ENCODE results near the gene GAA.

The GAA gene

GRCh38 chr17:80122926-80123505 lies 21.6 kb downstream of the GAA start:
- no peaks in the 10 kb centered on the region for H3K4me1 Mint-ChIP-seq (ENCODE audit: low read depth in 2 of 2)
- H3K36me3 Mint-ChIP-seq (ENCODE audit: insufficient read depth) = no peaks in the 10 kb centered on the region

GRCh38 chr17:80123791-80124190 lies 22.4 kb downstream of the GAA start:
- Mint-ChIP-seq H3K27ac (no peak overlapping the region), H3K4me3 (no peak overlapping the region), H3K9me3 (no peaks in the 10 kb centered on the region), H3K27me3 (peaks cover 20 to 27% of the 10 kb centered on the region in 2 donors), H3K4me1 (ENCODE audit: low read depth in 2 of 2) (no peaks in the 10 kb centered on the region), H3K36me3 (ENCODE audit: insufficient read depth) (no peaks in the 10 kb centered on the region)
- no peak for DNase-seq
- ATAC-seq (replicated peaks) = no peak

More at GRCh38 chr17:80122926-80123505, 21.6 kb downstream of the GAA start:
- no peaks in the 10 kb centered on the region for H3K9me3 Mint-ChIP-seq
- no peak overlapping the region for H3K4me3 Mint-ChIP-seq
- no peak overlapping the region for H3K27ac Mint-ChIP-seq
- no peak for ATAC-seq (replicated peaks)
- H3K27me3 Mint-ChIP-seq = peaks cover 19 to 25% of the 10 kb centered on the region in 2 donors
- no peak for DNase-seq

GRCh38 chr17:80124351-80124981 lies 23.1 kb downstream of the GAA start:
- ATAC-seq (replicated peaks) (no peak), DNase-seq (no peak)
- Mint-ChIP-seq H3K36me3 (ENCODE audit: insufficient read depth) (no peaks in the 10 kb centered on the region), H3K27me3 (peaks cover 25 to 34% of the 10 kb centered on the region in 2 donors), H3K4me3 (no peak overlapping the region), H3K9me3 (no peaks in the 10 kb centered on the region), H3K27ac (no peak overlapping the region), H3K4me1 (ENCODE audit: low read depth in 2 of 2) (no peaks in the 10 kb centered on the region)

GRCh38 chr17:80125656-80126448 lies 24.5 kb downstream of the GAA start:
- Mint-ChIP-seq H3K4me3 (no peak overlapping the region), H3K27ac (no peak overlapping the region), H3K4me1 (ENCODE audit: low read depth in 2 of 2) (no peaks in the 10 kb centered on the region), H3K27me3 (peaks cover 25 to 35% of the 10 kb centered on the region in 2 donors), H3K36me3 (ENCODE audit: insufficient read depth) (peaks cover 3% of the 10 kb centered on the region), H3K9me3 (no peaks in the 10 kb centered on the region)
- ATAC-seq (replicated peaks) = no peak
- no peak for DNase-seq

- Mint-ChIP-seq H3K27me3 (peaks cover 25 to 35% of the 10 kb centered on the region in 2 donors), H3K9me3 (no peaks in the 10 kb centered on the region), H3K4me3 (no peak overlapping the region), H3K27ac (no peak overlapping the region), H3K36me3 (ENCODE audit: insufficient read depth) (peaks cover 3% of the 10 kb centered on the region), H3K4me1 (ENCODE audit: low read depth in 2 of 2) (no peaks in the 10 kb centered on the region)
- ATAC-seq (replicated peaks) (no peak), DNase-seq (no peak)
Observed at GRCh38 chr17:80126449-80126715, 25.0 kb downstream of the GAA start.

GRCh38 chr17:80129006-80129565 lies 27.7 kb downstream of the GAA start:
- Mint-ChIP-seq H3K27ac (no peak overlapping the region), H3K4me1 (ENCODE audit: low read depth in 2 of 2) (no peaks in the 10 kb centered on the region), H3K4me3 (no peak overlapping the region), H3K27me3 (peaks cover 23 to 31% of the 10 kb centered on the region in 2 donors), H3K36me3 (ENCODE audit: insufficient read depth) (peaks cover 25% of the 10 kb centered on the region), H3K9me3 (no peaks in the 10 kb centered on the region)
- DNase-seq (no peak), ATAC-seq (replicated peaks) (no peak)

- Mint-ChIP-seq H3K27me3 (peaks cover 14 to 20% of the 10 kb centered on the region in 2 donors), H3K4me1 (ENCODE audit: low read depth in 2 of 2) (no peaks in the 10 kb centered on the region), H3K36me3 (ENCODE audit: insufficient read depth) (peaks cover 43% of the 10 kb centered on the region), H3K4me3 (no peak overlapping the region), H3K27ac (no peak overlapping the region), H3K9me3 (no peaks in the 10 kb centered on the region)
- DNase-seq (no peak), ATAC-seq (replicated peaks) (no peak)
Observed at GRCh38 chr17:80130992-80131391, 29.6 kb downstream of the GAA start.

- ATAC-seq (replicated peaks) (no peak), DNase-seq (no peak)
- peak overlapping the region in 1 of 2 donors; percentile 75 for H3K27ac Mint-ChIP-seq
- no peak overlapping the region for H3K4me3 Mint-ChIP-seq
- H3K27me3 Mint-ChIP-seq = peaks cover 6 to 9% of the 10 kb centered on the region in 2 donors
- H3K4me1 Mint-ChIP-seq (ENCODE audit: low read depth in 2 of 2) = no peaks in the 10 kb centered on the region
- H3K36me3 Mint-ChIP-seq (ENCODE audit: insufficient read depth) = peaks cover 63% of the 10 kb centered on the region
- H3K9me3 Mint-ChIP-seq = no peaks in the 10 kb centered on the region
Observed at GRCh38 chr17:80132906-80133625, 31.7 kb downstream of the GAA start.

GRCh38 chr17:80133626-80133970 lies 32.2 kb downstream of the GAA start:
- H3K4me3 Mint-ChIP-seq = no peak overlapping the region
- no peak for ATAC-seq (replicated peaks)
- H3K27ac Mint-ChIP-seq = no peak overlapping the region
- peaks cover 69% of the 10 kb centered on the region for H3K36me3 Mint-ChIP-seq (ENCODE audit: insufficient read depth)
- no peaks in the 10 kb centered on the region for H3K9me3 Mint-ChIP-seq
- H3K27me3 Mint-ChIP-seq = peaks cover 6 to 9% of the 10 kb centered on the region in 2 donors
- no peaks in the 10 kb centered on the region for H3K4me1 Mint-ChIP-seq (ENCODE audit: low read depth in 2 of 2)
- no peak for DNase-seq

- peaks cover 97% of the 10 kb centered on the region for H3K36me3 Mint-ChIP-seq (ENCODE audit: insufficient read depth)
- ATAC-seq (replicated peaks) (no peak), DNase-seq (no peak)
- peaks cover 0 to under 1% of the 10 kb centered on the region in 2 donors for H3K4me1 Mint-ChIP-seq (ENCODE audit: low read depth in 2 of 2)
- H3K27me3 Mint-ChIP-seq = no peaks in the 10 kb centered on the region
- H3K4me3 Mint-ChIP-seq = no peak overlapping the region
- H3K27ac Mint-ChIP-seq = no peak overlapping the region
- no peaks in the 10 kb centered on the region for H3K9me3 Mint-ChIP-seq
Observed at GRCh38 chr17:80137131-80137530, 35.8 kb downstream of the GAA start.

- ATAC-seq (replicated peaks) = no peak
- no peak for DNase-seq
- H3K9me3 Mint-ChIP-seq = no peaks in the 10 kb centered on the region
- no peak overlapping the region for H3K4me3 Mint-ChIP-seq
- peaks cover 98% of the 10 kb centered on the region for H3K36me3 Mint-ChIP-seq (ENCODE audit: insufficient read depth)
- H3K4me1 Mint-ChIP-seq (ENCODE audit: low read depth in 2 of 2) = peaks cover 0 to 2% of the 10 kb centered on the region in 2 donors
- no peak overlapping the region for H3K27ac Mint-ChIP-seq
- no peaks in the 10 kb centered on the region for H3K27me3 Mint-ChIP-seq
Observed at GRCh38 chr17:80138856-80139426, 37.6 kb downstream of the GAA start.

- Mint-ChIP-seq H3K27me3 (no peaks in the 10 kb centered on the region), H3K9me3 (no peaks in the 10 kb centered on the region), H3K4me3 (no peak overlapping the region), H3K36me3 (ENCODE audit: insufficient read depth) (peaks cover 87% of the 10 kb centered on the region), H3K27ac (no peak overlapping the region), H3K4me1 (ENCODE audit: low read depth in 2 of 2) (peaks cover 14 to 17% of the 10 kb centered on the region in 2 donors)
- ATAC-seq (replicated peaks) = no peak
- DNase-seq = no peak
Observed at GRCh38 chr17:80141463-80142165, 40.2 kb downstream of the GAA start.

GRCh38 chr17:80142929-80143328 lies 41.5 kb downstream of the GAA start:
- no peak overlapping the region for H3K4me3 Mint-ChIP-seq
- H3K27ac Mint-ChIP-seq = no peak overlapping the region
- H3K36me3 Mint-ChIP-seq (ENCODE audit: insufficient read depth) = peaks cover 83% of the 10 kb centered on the region
- H3K27me3 Mint-ChIP-seq = no peaks in the 10 kb centered on the region
- no peaks in the 10 kb centered on the region for H3K9me3 Mint-ChIP-seq
- no peak for ATAC-seq (replicated peaks)
- no peak for DNase-seq
- H3K4me1 Mint-ChIP-seq (ENCODE audit: low read depth in 2 of 2) = peaks cover 16 to 21% of the 10 kb centered on the region in 2 donors
